ENCODE data around the gene CACNB1.

CACNB1 gene

GRCh38 chr17:39210093-39210434 is 12.6 kb upstream of the CACNB1 start:
- no peak overlapping the region for H3K27ac Mint-ChIP-seq
- H3K9me3 Mint-ChIP-seq: no peaks in the 10 kb centered on the region
- peaks cover 1% of the 10 kb centered on the region for H3K36me3 Mint-ChIP-seq (ENCODE audit: low read depth)
- H3K4me1 Mint-ChIP-seq: peaks cover 39% of the 10 kb centered on the region
- TF ChIP-seq CTCF (IDR thresholded peaks at IDR 0.05): no peak
- no peak for DNase-seq
- peak overlapping the region; percentile 72 for H3K4me3 Mint-ChIP-seq
- H3K27me3 Mint-ChIP-seq (ENCODE audit: low read depth, poor library complexity): peaks cover 65% of the 10 kb centered on the region

GRCh38 chr17:39209317-39210092 is 12.0 kb upstream of the CACNB1 start:
- peak; percentile 66 for DNase-seq
- H3K9me3 Mint-ChIP-seq: no peaks in the 10 kb centered on the region
- H3K4me3 Mint-ChIP-seq: no peak overlapping the region
- no peak overlapping the region for H3K27ac Mint-ChIP-seq
- peaks cover 60% of the 10 kb centered on the region for H3K27me3 Mint-ChIP-seq (ENCODE audit: low read depth, poor library complexity)
- TF ChIP-seq CTCF (IDR thresholded peaks at IDR 0.05): no peak
- peaks cover 39% of the 10 kb centered on the region for H3K4me1 Mint-ChIP-seq
- peaks cover 7% of the 10 kb centered on the region for H3K36me3 Mint-ChIP-seq (ENCODE audit: low read depth)

GRCh38 chr17:39208893-39209292 is 11.4 kb upstream of the CACNB1 start:
- peaks cover 13% of the 10 kb centered on the region for H3K36me3 Mint-ChIP-seq (ENCODE audit: low read depth)
- H3K27ac Mint-ChIP-seq: no peak overlapping the region
- no peaks in the 10 kb centered on the region for H3K9me3 Mint-ChIP-seq
- H3K4me1 Mint-ChIP-seq: peaks cover 39% of the 10 kb centered on the region
- no peak for TF ChIP-seq CTCF (IDR thresholded peaks at IDR 0.05)
- H3K4me3 Mint-ChIP-seq: peak overlapping the region; percentile 52
- peaks cover 59% of the 10 kb centered on the region for H3K27me3 Mint-ChIP-seq (ENCODE audit: low read depth, poor library complexity)
- peak; percentile 48 for DNase-seq

GRCh38 chr17:39208136-39208535 is 10.7 kb upstream of the CACNB1 start:
- Mint-ChIP-seq H3K4me3 (no peak overlapping the region), H3K4me1 (peaks cover 39% of the 10 kb centered on the region), H3K9me3 (no peaks in the 10 kb centered on the region), H3K27ac (no peak overlapping the region), H3K27me3 (ENCODE audit: low read depth, poor library complexity) (peaks cover 52% of the 10 kb centered on the region), H3K36me3 (ENCODE audit: low read depth) (peaks cover 19% of the 10 kb centered on the region)
- no peak for DNase-seq
- TF ChIP-seq CTCF (IDR thresholded peaks at IDR 0.05): no peak

- Mint-ChIP-seq H3K36me3 (ENCODE audit: low read depth) (peaks cover 41% of the 10 kb centered on the region), H3K27ac (peak overlapping the region; percentile 65), H3K9me3 (no peaks in the 10 kb centered on the region), H3K27me3 (ENCODE audit: low read depth, poor library complexity) (peaks cover 22% of the 10 kb centered on the region), H3K4me1 (peaks cover 62% of the 10 kb centered on the region), H3K4me3 (no peak overlapping the region)
- no peak for DNase-seq
- TF ChIP-seq CTCF (IDR thresholded peaks at IDR 0.05): no peak
Observed at GRCh38 chr17:39205112-39205526, 7.7 kb upstream of the CACNB1 start.

- H3K36me3 Mint-ChIP-seq (ENCODE audit: low read depth): peaks cover 41% of the 10 kb centered on the region
- peaks cover 17% of the 10 kb centered on the region for H3K27me3 Mint-ChIP-seq (ENCODE audit: low read depth, poor library complexity)
- no peak for TF ChIP-seq CTCF (IDR thresholded peaks at IDR 0.05)
- DNase-seq: no peak
- H3K27ac Mint-ChIP-seq: no peak overlapping the region
- H3K9me3 Mint-ChIP-seq: no peaks in the 10 kb centered on the region
- H3K4me3 Mint-ChIP-seq: no peak overlapping the region
- H3K4me1 Mint-ChIP-seq: peaks cover 65% of the 10 kb centered on the region
Observed at GRCh38 chr17:39204245-39204644, 6.8 kb upstream of the CACNB1 start.

All from nephron progenitor cell (in vitro differentiated cells).